SU-DHL-6 (cell line): Measurements from ENCODE around the gene ITGB1.
"Not testable (repeated sequence)": the region's sequence is repeated elsewhere in the genome, so short reads cannot be mapped to it uniquely, and the experiment has no call there.

Experiments used
- CTCF ChIP-seq: fragments of 200-600 bp; sonication (generic); IDR thresholded peaks from one replicate; pipeline ENCODE4 v1.5.1; 2017; ENCODE audit warnings: antibody characterized with exemption, mild to moderate bottlenecking, low read length, moderate library complexity; ENCODE audit not compliant: insufficient read depth, poor library complexity, severe bottlenecking
- EZH2phosphoT487 ChIP-seq: fragments of 200-600 bp; sonication (generic), shearing (Covaris generic); conservative IDR thresholded peaks from 2 replicates; pipeline ENCODE4 v1.6.1; 2018; ENCODE audit warnings: mild to moderate bottlenecking, antibody characterized with exemption, low read length, moderate library complexity, mixed read lengths

DNA sequence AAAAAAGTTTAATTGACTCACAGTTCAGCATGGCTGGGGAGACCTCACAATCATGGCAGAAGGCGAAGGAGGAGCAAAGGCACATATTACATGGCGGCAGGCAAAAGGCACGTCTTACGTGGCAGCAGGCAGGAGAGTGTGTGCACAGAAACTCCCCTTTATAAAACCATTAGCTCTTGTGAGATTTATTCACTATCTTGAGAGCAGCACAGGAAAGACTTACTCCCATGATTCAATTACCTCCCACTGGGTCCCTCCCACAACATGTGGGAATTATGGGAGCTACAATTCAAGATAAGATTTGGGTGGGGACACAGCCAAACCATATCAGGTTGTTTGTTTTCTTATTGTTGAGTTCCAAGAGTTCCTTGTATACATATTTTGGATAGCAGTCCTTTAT is 34.3 kb upstream of the ITGB1 start:
- TF ChIP-seq CTCF, EZH2phosphoT487: not testable (repeated sequence)
